Natural killer cell (primary cell): ENCODE results near the gene PATJ. TPM values are rescaled to one million over a fixed set of nuclear protein-coding genes. Genes with fewer than 3 reads are reported as not detected.

ENCODE experiments used
- ATAC-seq, 3 donors: fragments of 150-1000 bp in 2 of 3; fragments of 200-7000 bp in 1 of 3; cut with Tn5 transposase; 1 replicate in 1 of 3; 2 replicates in 2 of 3; pipeline ENCODE4 v1.10.0; 2021; ENCODE audit warnings: mild to moderate bottlenecking in 2 of 3, moderate library complexity in 2 of 3
- DNase-seq, 2 donors: peaks; one replicate each; pipeline versions ENCODE4 v3.0.0 to v3.0.0-alpha.2; 2013 to 2021; ENCODE audit warnings: mixed read lengths in 1 of 2
- H3K27ac ChIP-seq: one replicate; pipeline ENCODE4 v1.5.1; 2013; ENCODE audit warnings: mild to moderate bottlenecking, low read length
- H3K27me3 ChIP-seq: one replicate; pipeline ENCODE4 v1.6.1; 2013; ENCODE audit warnings: low read length; ENCODE audit not compliant: control insufficient read depth, insufficient read depth
- H3K36me3 ChIP-seq: one replicate; pipeline ENCODE4 v1.6.1; 2013; ENCODE audit warnings: low read length; ENCODE audit not compliant: control insufficient read depth, insufficient read depth
- H3K4me1 ChIP-seq: one replicate; pipeline ENCODE4 v1.6.1; 2013; ENCODE audit warnings: low read length; ENCODE audit not compliant: control insufficient read depth, insufficient read depth
- H3K4me3 ChIP-seq: one replicate; pipeline ENCODE4 v1.5.1; 2013; ENCODE audit warnings: low read length
- H3K9me3 ChIP-seq: one replicate; pipeline ENCODE4 v1.6.1; 2013; ENCODE audit warnings: low read length; ENCODE audit not compliant: control insufficient read depth, insufficient read depth
- H3K27ac Mint-ChIP-seq, 2 donors: one replicate each; pipeline ENCODE4 v1.8.0; 2022; ENCODE audit warnings: mild to moderate bottlenecking in 2 of 2, mixed read lengths in 2 of 2, moderate library complexity in 1 of 2
- H3K27me3 Mint-ChIP-seq, 2 donors: one replicate each; pipeline ENCODE4 v1.8.0; 2022; ENCODE audit warnings: low read depth in 2 of 2, mixed read lengths in 2 of 2
- H3K36me3 Mint-ChIP-seq: one replicate; pipeline ENCODE4 v1.8.0; 2022; ENCODE audit warnings: mixed read lengths
- H3K4me1 Mint-ChIP-seq, 2 donors: one replicate each; pipeline ENCODE4 v1.8.0; 2022; ENCODE audit warnings: mixed read lengths in 2 of 2
- H3K4me3 Mint-ChIP-seq: one replicate; pipeline ENCODE4 v1.8.0; 2022; ENCODE audit warnings: mild to moderate bottlenecking, moderate library complexity, mixed read lengths
- H3K9me3 Mint-ChIP-seq, 2 donors: one replicate each; pipeline ENCODE4 v1.8.0; 2022; ENCODE audit warnings: mixed read lengths in 2 of 2
- WGBS: methylation state at CpG from one replicate; pipeline ENCODE4 v1.1.7; 2013; ENCODE audit warnings: missing lambda C conversion rate; ENCODE audit not compliant: insufficient coverage; 5-methylcytosine and 5-hydroxymethylcytosine counted together
- intact Hi-C: fragments of 100-400 bp; cut with micrococcal nuclease; formaldehyde crosslinking; loops from one replicate; pipeline ENCODE4 v1.14.2; 2022
- total RNA-seq, 4 donors: library from RNA; stranded (reverse); fragments of 120-200 nt in 1 of 4; gene quantifications; one replicate each; pipeline versions ENCODE4 v1.2.3 to v1.2.4, GENCODE V29; 2013 to 2022
- TF ChIP-seq, protein P1 (sequence below): fragments of 200-600 bp; IDR thresholded peaks from one replicate; pipeline ENCODE4 v1.8.0; 2022; ENCODE audit warnings: antibody characterized with exemption

Gene PATJ
- total RNA-seq, 3 donors from 2014 or later (not counting 1 experiment from before 2014, with no cell fraction given) = 15.0 to 18.5 (median 16.7) TPM

DNA sequence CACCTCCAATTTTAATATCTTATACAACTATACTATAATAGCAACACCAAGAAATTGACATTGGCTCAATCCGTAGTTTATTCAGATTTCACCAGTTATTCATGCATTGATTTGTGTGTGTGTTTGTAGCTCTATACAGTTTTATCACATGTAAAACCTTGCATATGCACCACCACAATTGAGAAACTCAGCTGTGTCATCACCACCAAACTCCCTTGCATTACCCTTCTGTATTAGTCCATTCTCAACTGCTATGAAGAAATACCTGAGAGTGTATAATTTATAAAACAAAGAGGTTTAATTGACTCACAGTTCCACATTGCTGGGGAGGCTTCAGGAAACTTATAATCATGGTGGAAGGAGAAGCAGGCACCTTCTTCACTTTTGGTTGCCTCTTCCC is 162.1 kb downstream of the PATJ start:
- no peak overlapping the region for H3K27ac Mint-ChIP-seq
- peaks cover 8% of the 10 kb centered on the region for H3K36me3 Mint-ChIP-seq
- H3K27ac ChIP-seq = no peak overlapping the region

DNA sequence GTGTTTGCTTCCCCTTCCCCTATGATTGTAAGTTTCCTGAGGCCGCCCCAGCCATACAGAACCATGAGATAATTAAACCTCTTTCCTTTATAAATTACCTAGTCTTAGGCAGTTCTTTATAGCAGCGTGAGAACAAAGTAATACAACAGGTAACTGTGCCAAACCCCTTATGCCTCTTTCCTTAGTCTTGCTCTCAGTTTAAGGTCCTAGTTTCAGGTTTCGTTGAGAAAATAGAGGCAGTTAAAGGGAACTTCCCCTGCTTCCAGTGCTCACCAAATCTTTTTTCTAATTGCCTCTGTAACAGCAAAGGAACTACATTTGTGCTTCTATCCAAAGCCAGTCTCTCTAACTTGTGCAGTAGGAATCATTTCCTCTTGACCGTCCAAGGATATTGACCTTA is 164.8 kb downstream of the PATJ start:
- Mint-ChIP-seq H3K27ac (no peak overlapping the region), H3K36me3 (no peaks in the 10 kb centered on the region), H3K9me3 (no peaks in the 10 kb centered on the region), H3K4me3 (no peak overlapping the region), H3K4me1 (no peaks in the 10 kb centered on the region), H3K27me3 (no peaks in the 10 kb centered on the region)
- no peaks in the 10 kb centered on the region for H3K4me1 ChIP-seq
- no peaks in the 10 kb centered on the region for H3K9me3 ChIP-seq
- no peak overlapping the region for H3K27ac ChIP-seq
- ATAC-seq (no peak), DNase-seq (no peak)
- intact Hi-C loops = no loop called here
- no peaks in the 10 kb centered on the region for H3K27me3 ChIP-seq
- H3K4me3 ChIP-seq = no peak overlapping the region
- H3K36me3 ChIP-seq = no peaks in the 10 kb centered on the region
- WGBS = 98% methylated on average over 4 of the region's 4 CpGs
- TF ChIP-seq, protein P1, sequence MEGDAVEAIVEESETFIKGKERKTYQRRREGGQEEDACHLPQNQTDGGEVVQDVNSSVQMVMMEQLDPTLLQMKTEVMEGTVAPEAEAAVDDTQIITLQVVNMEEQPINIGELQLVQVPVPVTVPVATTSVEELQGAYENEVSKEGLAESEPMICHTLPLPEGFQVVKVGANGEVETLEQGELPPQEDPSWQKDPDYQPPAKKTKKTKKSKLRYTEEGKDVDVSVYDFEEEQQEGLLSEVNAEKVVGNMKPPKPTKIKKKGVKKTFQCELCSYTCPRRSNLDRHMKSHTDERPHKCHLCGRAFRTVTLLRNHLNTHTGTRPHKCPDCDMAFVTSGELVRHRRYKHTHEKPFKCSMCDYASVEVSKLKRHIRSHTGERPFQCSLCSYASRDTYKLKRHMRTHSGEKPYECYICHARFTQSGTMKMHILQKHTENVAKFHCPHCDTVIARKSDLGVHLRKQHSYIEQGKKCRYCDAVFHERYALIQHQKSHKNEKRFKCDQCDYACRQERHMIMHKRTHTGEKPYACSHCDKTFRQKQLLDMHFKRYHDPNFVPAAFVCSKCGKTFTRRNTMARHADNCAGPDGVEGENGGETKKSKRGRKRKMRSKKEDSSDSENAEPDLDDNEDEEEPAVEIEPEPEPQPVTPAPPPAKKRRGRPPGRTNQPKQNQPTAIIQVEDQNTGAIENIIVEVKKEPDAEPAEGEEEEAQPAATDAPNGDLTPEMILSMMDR = no peak

More for the DNA sequence above, 162.1 kb downstream of the PATJ start:
- Mint-ChIP-seq H3K4me3 (no peak overlapping the region), H3K9me3 (no peaks in the 10 kb centered on the region), H3K4me1 (no peaks in the 10 kb centered on the region), H3K27me3 (no peaks in the 10 kb centered on the region)
- Histone ChIP-seq H3K27me3 (no peaks in the 10 kb centered on the region), H3K4me1 (no peaks in the 10 kb centered on the region), H3K9me3 (no peaks in the 10 kb centered on the region), H3K36me3 (peaks cover 4% of the 10 kb centered on the region), H3K4me3 (no peak overlapping the region)
- no CpG with 5 or more reads among the region's 1 CpG for WGBS
- DNase-seq (no peak), ATAC-seq (no peak)
- intact Hi-C loops = no loop called here
- TF ChIP-seq, protein P1 = no peak

DNA sequence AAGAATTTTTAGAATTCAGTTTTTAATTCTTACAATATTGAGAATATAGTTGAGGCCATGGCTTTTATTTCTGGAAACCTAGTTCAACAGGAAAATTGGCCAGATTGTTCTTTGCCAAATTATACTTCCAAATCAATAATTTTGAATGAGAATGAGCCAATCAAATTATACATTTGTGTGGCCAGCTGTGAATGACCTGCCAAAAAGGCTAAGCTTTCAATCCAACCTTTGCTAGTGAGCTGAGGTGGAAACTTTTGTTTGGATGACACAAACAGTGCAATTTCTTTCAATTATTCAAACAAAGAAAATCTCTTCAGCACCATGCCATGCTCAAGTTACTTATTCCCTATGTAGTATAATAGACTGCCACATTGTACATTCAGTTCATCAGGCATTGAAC is 167.8 kb downstream of the PATJ start:
- no peaks in the 10 kb centered on the region for H3K36me3 Mint-ChIP-seq
- no peaks in the 10 kb centered on the region for H3K9me3 ChIP-seq
- DNase-seq = no peak
- H3K27ac ChIP-seq = no peak overlapping the region
- TF ChIP-seq, protein P1 = no peak
- no peaks in the 10 kb centered on the region for H3K4me1 Mint-ChIP-seq
- H3K27me3 ChIP-seq = no peaks in the 10 kb centered on the region
- no peak overlapping the region for H3K27ac Mint-ChIP-seq
- intact Hi-C loops = no loop called here
- no peaks in the 10 kb centered on the region for H3K36me3 ChIP-seq
- no peaks in the 10 kb centered on the region for H3K9me3 Mint-ChIP-seq
- H3K4me1 ChIP-seq = no peaks in the 10 kb centered on the region
- H3K27me3 Mint-ChIP-seq = no peaks in the 10 kb centered on the region
- no peak for ATAC-seq
- H3K4me3 ChIP-seq = no peak overlapping the region
- no peak overlapping the region for H3K4me3 Mint-ChIP-seq

DNA sequence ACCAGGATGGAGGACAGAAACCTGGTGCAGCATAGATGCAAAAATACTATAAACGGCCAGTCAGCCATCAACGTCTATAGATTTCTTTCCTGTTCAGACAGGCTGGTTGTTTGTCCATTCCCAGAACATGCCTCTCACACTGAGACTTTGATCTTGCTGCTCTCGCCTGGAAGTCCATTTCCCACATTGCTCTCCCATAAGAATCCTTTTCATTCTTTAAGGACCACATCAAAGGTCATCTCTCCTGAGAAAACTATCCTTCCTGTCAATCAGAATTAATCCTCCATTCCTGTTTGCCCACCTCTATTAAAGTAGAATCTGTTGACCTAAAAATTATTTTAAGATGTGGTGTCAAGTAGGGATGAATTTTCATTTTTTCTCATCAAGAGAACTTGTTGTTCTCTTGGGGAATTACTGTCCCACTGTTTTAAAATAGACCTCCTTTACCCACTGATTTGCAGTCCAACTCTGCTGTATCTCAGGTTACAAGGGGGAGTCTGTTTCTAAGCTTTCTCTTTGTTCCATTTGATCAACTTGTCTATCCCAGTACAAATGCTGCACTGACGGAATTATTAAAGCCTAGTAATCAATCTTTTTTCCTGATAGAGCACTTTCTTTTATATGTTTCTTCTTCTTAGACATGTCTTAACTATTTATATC is 172.7 kb downstream of the PATJ start:
- Histone ChIP-seq H3K9me3 (no peaks in the 10 kb centered on the region), H3K27me3 (no peaks in the 10 kb centered on the region), H3K4me3 (no peak overlapping the region), H3K4me1 (no peaks in the 10 kb centered on the region), H3K27ac (no peak overlapping the region), H3K36me3 (no peaks in the 10 kb centered on the region)
- Mint-ChIP-seq H3K4me1 (no peaks in the 10 kb centered on the region), H3K36me3 (no peaks in the 10 kb centered on the region), H3K27ac (no peak overlapping the region), H3K4me3 (no peak overlapping the region), H3K27me3 (no peaks in the 10 kb centered on the region), H3K9me3 (no peaks in the 10 kb centered on the region)
- ATAC-seq (no peak), DNase-seq (no peak)
- intact Hi-C loops = no loop called here
- TF ChIP-seq, protein P1 = no peak
- WGBS = 63% methylated on average over 3 of the region's 4 CpGs
